Central memory CD4-positive, alpha-beta T cell (primary cell): ENCODE data around the gene KRIT1.

ENCODE experiments used
- DNase-seq: peaks from one replicate; pipeline ENCODE4 v3.0.0; 2022

KRIT1 gene

GRCh38 chr7:92150450-92151017 is 95.2 kb downstream of the KRIT1 start:
- DNase-seq = no peak

- DNase-seq = no peak
Measured at GRCh38 chr7:92149736-92150239, 95.9 kb downstream of the KRIT1 start.
